SK-N-SH treated with all-trans-retinoic acid at 6 μM for 48 hours (cell line): ENCODE measurements around the gene CYTH3.

ENCODE experiments used
- ATAC-seq: fragments of 200-7000 bp; cut with Tn5 transposase; 3 replicates; pipeline ENCODE4 v1.9.1; 2020; ENCODE audit warnings: mild to moderate bottlenecking, moderate library complexity
- ARNTL ChIP-seq: fragments of 450-650 bp; formaldehyde crosslinking; IDR thresholded peaks from 2 replicates; pipeline ENCODE4 v1.5.0; 2020; ENCODE audit warnings: low read depth, mild to moderate bottlenecking, moderate library complexity, borderline replicate concordance
- BACH2 ChIP-seq: fragments of 250-450 bp; sonication (Bioruptor Pico); IDR thresholded peaks from 2 replicates; pipeline ENCODE4 v1.9.0; 2021; ENCODE audit warnings: mild to moderate bottlenecking, borderline replicate concordance
- CREB5 ChIP-seq: fragments of 250-450 bp; sonication (Bioruptor Pico); IDR thresholded peaks from 2 replicates; pipeline ENCODE4 v1.5.1; 2020; ENCODE audit warnings: low read depth, mild to moderate bottlenecking, moderate library complexity
- CSDC2 ChIP-seq: fragments of 250-450 bp; sonication (Bioruptor Pico); IDR thresholded peaks from 2 replicates; pipeline ENCODE4 v1.5.0; 2020; ENCODE audit warnings: mild to moderate bottlenecking, moderate library complexity
- CSRNP3 ChIP-seq: fragments of 250-450 bp; sonication (Bioruptor Pico); IDR thresholded peaks from 2 replicates; pipeline ENCODE4 v1.5.1; 2021; ENCODE audit warnings: mild to moderate bottlenecking, moderate library complexity
- GLIS3 ChIP-seq: fragments of 250-450 bp; sonication (Bioruptor Pico); IDR thresholded peaks from 2 replicates; pipeline ENCODE4 v1.5.0; 2020; ENCODE audit warnings: mild to moderate bottlenecking, moderate library complexity
- ISL1 ChIP-seq: fragments of 250-450 bp; sonication (Bioruptor Pico); IDR thresholded peaks from 2 replicates; pipeline ENCODE4 v2.1.2; 2022; ENCODE audit warnings: mild to moderate bottlenecking, moderate library complexity
- OSR1 ChIP-seq: fragments of 250-450 bp; sonication (Bioruptor Pico); IDR thresholded peaks from 2 replicates; pipeline ENCODE4 v1.8.0; 2022; ENCODE audit warnings: moderate library complexity, mild to moderate bottlenecking, inconsistent platforms
- PATZ1 ChIP-seq: fragments of 250-450 bp; sonication (Bioruptor Pico); IDR thresholded peaks from 2 replicates; pipeline ENCODE4 v1.8.0; 2020; ENCODE audit warnings: mild to moderate bottlenecking, moderate library complexity, borderline replicate concordance
- POU6F1 ChIP-seq: fragments of 250-450 bp; sonication (Bioruptor Pico); IDR thresholded peaks from 2 replicates; pipeline ENCODE4 v1.8.0; 2021; ENCODE audit warnings: low read depth, mild to moderate bottlenecking, moderate library complexity, borderline replicate concordance
- PPARA ChIP-seq: fragments of 250-450 bp; sonication (Bioruptor Pico); IDR thresholded peaks from 2 replicates; pipeline ENCODE4 v1.5.0; 2020; ENCODE audit warnings: mild to moderate bottlenecking, borderline replicate concordance
- RARB ChIP-seq: fragments of 250-450 bp; sonication (Bioruptor Pico); IDR thresholded peaks from 2 replicates; pipeline ENCODE4 v1.8.0; 2021; ENCODE audit warnings: mild to moderate bottlenecking, moderate library complexity
- SNAI2 ChIP-seq: fragments of 250-450 bp; sonication (Bioruptor Pico); IDR thresholded peaks from 2 replicates; pipeline ENCODE4 v1.5.0; 2020; ENCODE audit warnings: mild to moderate bottlenecking, moderate library complexity
- TCF4 ChIP-seq: fragments of 250-450 bp; sonication (Bioruptor Pico); IDR thresholded peaks from 2 replicates; pipeline ENCODE4 v1.8.0; 2021; ENCODE audit warnings: mild to moderate bottlenecking, moderate library complexity, borderline replicate concordance
- TOX ChIP-seq: fragments of 250-450 bp; sonication (Bioruptor Pico); IDR thresholded peaks from 2 replicates; pipeline ENCODE4 v1.8.0; 2021; ENCODE audit warnings: mild to moderate bottlenecking, moderate library complexity, borderline replicate concordance
- ZC3H10 ChIP-seq: fragments of 250-450 bp; sonication (Bioruptor Pico); IDR thresholded peaks from 2 replicates; pipeline ENCODE4 v1.5.1; 2021; ENCODE audit warnings: mild to moderate bottlenecking, moderate library complexity
- ZFP3 ChIP-seq: fragments of 250-450 bp; sonication (Bioruptor Pico); IDR thresholded peaks from 2 replicates; pipeline ENCODE4 v1.5.0; 2020; ENCODE audit warnings: mild to moderate bottlenecking, moderate library complexity
- ZFP30 ChIP-seq: fragments of 450-650 bp; formaldehyde crosslinking; IDR thresholded peaks from 2 replicates; pipeline ENCODE4 v1.5.0; 2022; ENCODE audit warnings: mild to moderate bottlenecking, moderate library complexity
- ZNF565 ChIP-seq: fragments of 450-650 bp; formaldehyde crosslinking; conservative IDR thresholded peaks from 2 replicates; pipeline ENCODE4 v1.5.0; 2020; ENCODE audit warnings: low read depth, mild to moderate bottlenecking, moderate library complexity
- ZNF70 ChIP-seq: fragments of 450-650 bp; formaldehyde crosslinking; IDR thresholded peaks from 2 replicates; pipeline ENCODE4 v1.5.0; 2020; ENCODE audit warnings: mild to moderate bottlenecking, moderate library complexity
- ZNF8 ChIP-seq: fragments of 450-650 bp; formaldehyde crosslinking; IDR thresholded peaks from 2 replicates; pipeline ENCODE4 v1.5.0; 2020; ENCODE audit warnings: mild to moderate bottlenecking, moderate library complexity

CYTH3 gene

GRCh38 chr7:6315746-6316145 lies 43.3 kb upstream of the CYTH3 start:
- TF ChIP-seq CSRNP3 (CRISPR knock-in tag), result no peak
- TF ChIP-seq ZC3H10, result no peak
- no peak for TF ChIP-seq TOX (CRISPR knock-in tag)
- TF ChIP-seq BACH2 (CRISPR knock-in tag), result no peak
- no peak for TF ChIP-seq CSDC2 (CRISPR knock-in tag)
- TF ChIP-seq ZNF70, result no peak
- TF ChIP-seq ISL1, result no peak
- TF ChIP-seq ZFP3, result no peak
- no peak for TF ChIP-seq ZNF8 (CRISPR knock-in tag)
- no peak for TF ChIP-seq RARB (CRISPR knock-in tag)
- TF ChIP-seq ARNTL, result no peak
- TF ChIP-seq ZFP30, result no peak
- TF ChIP-seq SNAI2 (CRISPR knock-in tag), result no peak
- no peak for TF ChIP-seq PATZ1 (CRISPR knock-in tag)
- TF ChIP-seq TCF4 (CRISPR knock-in tag), result no peak
- TF ChIP-seq GLIS3, result no peak
- no peak for TF ChIP-seq ZNF565 (CRISPR knock-in tag)
- no peak for TF ChIP-seq OSR1 (CRISPR knock-in tag)
- TF ChIP-seq CREB5 (CRISPR knock-in tag), result no peak
- TF ChIP-seq, all 23 proteins: peak for 0
- ATAC-seq, result no peak

DNA sequence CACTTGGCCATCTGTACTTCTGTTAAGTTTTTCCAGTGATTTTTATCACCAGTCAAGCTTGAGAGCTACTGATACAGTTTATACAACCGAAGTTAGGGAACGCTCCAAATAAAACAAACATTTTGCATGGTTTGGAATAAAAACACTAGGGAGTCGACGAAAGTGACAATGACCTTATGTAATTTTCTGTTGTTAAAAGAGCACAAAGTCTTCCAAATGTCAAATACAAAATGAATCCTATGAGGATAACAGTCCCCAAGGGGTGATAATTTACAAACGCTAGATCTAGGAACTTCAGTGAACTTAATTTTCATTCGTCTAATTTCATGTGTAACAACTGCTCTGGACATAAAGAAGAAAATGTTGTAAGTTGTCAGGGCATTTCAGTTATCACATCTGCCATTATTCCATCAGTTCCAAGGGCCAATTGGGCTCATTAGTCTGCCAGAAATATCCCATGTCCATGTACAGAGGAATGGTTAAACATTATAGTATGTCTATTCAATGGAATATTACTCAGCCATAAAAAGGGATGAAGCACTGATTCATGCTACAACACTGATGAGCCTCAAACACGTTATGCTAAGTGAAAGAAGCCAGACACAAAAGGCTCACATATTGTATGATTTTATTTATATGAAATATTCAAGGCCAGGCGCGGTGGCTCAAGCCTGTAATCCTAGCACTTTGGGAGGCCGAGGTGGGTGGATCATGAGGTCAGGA lies 38.0 kb upstream of the CYTH3 start:
- TF ChIP-seq ZNF8 (CRISPR knock-in tag) (peak; percentile 72), CSRNP3 (CRISPR knock-in tag) (no peak)
- no peak for ATAC-seq

DNA sequence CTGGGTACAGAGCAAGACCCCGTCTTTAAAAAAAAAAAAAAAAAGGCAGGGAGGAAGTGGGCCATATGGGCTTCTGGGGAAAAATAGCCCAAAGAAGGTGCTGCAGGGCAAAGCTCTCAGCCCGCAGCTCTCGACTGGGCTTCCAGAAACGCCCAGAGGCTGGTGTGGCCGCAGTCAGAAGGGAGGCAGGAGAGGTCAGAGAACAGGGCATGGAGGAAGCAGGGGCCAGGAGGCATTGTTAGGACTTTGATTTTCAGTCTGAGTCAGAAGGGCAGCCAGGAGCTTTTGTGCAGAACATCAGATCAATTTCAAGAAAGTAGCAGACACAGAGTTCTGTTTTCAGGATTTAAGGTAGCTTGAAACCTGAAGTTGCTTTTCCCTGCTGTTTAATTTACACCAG lies 35.3 kb upstream of the CYTH3 start:
- TF ChIP-seq BACH2 (CRISPR knock-in tag), result no peak
- TF ChIP-seq ZFP30, result no peak
- no peak for TF ChIP-seq POU6F1 (CRISPR knock-in tag)
- no peak for TF ChIP-seq CREB5 (CRISPR knock-in tag)
- no peak for TF ChIP-seq ZFP3
- TF ChIP-seq ZNF8 (CRISPR knock-in tag), result no peak
- TF ChIP-seq ZC3H10, result no peak
- TF ChIP-seq TCF4 (CRISPR knock-in tag), result no peak
- no peak for TF ChIP-seq PPARA (CRISPR knock-in tag)
- no peak for TF ChIP-seq ZNF70
- no peak for TF ChIP-seq GLIS3
- TF ChIP-seq CSRNP3 (CRISPR knock-in tag), result no peak
- ATAC-seq, result peak; percentile 47
